ENCODE results near the gene MYO18B. TPM values are rescaled to one million over a fixed set of nuclear protein-coding genes. Genes with fewer than 3 reads are reported as not detected.
"Not testable (repeated sequence)": the region's sequence is repeated elsewhere in the genome, so short reads cannot be mapped to it uniquely, and the experiment has no call there.

The MYO18B gene, protein sequence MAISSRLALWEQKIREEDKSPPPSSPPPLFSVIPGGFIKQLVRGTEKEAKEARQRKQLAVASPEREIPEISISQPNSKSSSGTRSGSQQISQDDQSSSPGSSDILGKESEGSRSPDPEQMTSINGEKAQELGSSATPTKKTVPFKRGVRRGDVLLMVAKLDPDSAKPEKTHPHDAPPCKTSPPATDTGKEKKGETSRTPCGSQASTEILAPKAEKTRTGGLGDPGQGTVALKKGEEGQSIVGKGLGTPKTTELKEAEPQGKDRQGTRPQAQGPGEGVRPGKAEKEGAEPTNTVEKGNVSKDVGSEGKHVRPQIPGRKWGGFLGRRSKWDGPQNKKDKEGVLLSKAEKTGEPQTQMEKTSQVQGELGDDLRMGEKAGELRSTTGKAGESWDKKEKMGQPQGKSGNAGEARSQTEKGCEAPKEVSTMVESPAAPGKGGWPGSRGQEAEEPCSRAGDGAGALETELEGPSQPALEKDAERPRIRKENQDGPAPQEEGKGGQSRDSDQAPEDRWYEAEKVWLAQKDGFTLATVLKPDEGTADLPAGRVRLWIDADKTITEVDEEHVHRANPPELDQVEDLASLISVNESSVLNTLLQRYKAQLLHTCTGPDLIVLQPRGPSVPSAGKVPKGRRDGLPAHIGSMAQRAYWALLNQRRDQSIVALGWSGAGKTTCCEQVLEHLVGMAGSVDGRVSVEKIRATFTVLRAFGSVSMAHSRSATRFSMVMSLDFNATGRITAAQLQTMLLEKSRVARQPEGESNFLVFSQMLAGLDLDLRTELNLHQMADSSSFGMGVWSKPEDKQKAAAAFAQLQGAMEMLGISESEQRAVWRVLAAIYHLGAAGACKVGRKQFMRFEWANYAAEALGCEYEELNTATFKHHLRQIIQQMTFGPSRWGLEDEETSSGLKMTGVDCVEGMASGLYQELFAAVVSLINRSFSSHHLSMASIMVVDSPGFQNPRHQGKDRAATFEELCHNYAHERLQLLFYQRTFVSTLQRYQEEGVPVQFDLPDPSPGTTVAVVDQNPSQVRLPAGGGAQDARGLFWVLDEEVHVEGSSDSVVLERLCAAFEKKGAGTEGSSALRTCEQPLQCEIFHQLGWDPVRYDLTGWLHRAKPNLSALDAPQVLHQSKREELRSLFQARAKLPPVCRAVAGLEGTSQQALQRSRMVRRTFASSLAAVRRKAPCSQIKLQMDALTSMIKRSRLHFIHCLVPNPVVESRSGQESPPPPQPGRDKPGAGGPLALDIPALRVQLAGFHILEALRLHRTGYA (N-terminal part only)
- total RNA-seq = 0.17 TPM in 1 of 2 replicates, not detected in the other

DNA sequence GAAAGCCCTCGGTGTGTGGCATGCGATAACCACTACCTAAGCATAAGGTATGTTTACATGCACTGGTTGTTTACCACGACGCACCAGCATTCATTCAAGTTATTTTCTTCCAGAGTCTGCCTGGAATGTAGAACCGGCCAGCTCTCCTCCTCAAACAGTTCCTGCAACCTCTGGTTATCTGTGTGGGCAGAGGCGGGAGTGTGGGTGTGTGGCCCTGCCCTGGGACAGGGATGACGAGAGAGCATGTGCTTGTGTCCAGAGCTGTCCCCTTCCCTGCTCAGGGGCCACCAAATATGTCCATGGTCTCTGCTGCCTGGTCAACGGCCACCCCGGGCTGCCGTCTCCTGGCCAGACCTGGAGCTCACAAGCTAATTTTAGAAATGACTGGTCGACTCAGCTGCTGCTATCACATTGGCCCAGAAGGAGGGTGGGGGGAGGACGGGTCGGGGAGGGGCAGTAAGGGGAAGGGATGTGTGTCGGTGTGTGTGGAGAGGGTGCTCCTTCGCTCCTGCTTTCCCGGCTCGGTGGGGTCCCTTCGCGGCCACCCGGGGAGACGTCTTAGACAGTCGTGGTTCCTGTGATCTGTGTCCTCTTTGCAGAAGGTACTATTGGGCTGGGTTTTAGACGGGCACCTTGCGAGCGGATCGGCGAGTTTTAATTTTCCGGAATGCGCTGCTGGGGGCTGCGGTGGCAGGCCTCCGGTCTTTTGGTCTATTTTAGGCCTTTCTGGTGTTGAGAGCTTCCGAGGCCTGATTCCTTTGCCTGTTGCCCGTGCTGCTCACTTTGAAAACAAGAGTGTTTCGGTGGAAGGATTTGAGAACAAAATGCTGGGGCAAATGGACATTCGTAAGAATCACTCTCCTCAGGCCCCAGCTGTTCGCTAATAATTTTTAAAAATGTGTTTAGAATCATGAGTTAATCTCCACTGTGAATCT lies at the start of gene MYO18B:
MYO18B (plus strand) TSS at position 497 of the 935 bp plus-strand sequence. CDS start 18,905 bp downstream, outside the sequence.
- no peak for DNase-seq

DNA sequence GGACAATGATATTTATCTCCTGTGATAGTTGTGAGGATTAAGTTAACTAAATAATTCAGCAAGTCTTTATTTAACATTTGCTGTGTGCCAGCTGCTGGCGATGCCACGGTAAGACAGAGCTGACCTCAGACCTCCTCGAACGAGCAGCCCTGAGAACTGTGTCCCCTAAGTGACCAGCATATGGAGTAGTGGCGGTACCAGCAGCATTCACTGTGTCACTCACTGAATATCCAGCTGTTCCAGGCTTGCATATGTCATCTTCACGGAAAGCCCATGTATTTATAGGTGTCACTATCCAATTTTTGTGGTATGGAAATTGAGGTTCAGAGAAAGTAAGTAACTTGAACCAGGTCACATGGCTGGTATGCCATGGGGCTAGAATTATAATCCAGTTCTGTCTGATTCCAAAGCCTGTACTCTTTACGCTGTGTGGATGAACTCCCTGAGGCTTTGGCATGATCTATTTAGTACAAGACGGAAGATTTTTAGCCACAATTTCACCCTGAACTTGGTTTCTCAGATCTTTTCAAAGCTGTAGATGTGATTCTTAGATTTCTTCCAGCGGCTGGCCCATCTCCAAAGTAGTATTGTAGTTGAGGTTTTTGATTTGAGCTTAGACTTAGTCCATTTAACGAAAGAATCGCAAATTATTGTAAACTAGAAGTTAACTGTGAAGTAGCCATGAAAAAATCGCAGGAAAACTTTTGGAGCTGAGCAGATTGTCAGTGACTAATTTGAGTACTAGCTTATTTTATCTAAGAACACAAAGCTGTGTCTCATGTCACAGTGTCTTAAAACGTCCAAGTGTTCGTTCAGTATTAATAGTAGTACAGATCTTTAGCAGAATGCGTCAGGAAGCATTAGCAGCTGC lies 49.4 kb upstream of the MYO18B start:
- no peak for DNase-seq

DNA sequence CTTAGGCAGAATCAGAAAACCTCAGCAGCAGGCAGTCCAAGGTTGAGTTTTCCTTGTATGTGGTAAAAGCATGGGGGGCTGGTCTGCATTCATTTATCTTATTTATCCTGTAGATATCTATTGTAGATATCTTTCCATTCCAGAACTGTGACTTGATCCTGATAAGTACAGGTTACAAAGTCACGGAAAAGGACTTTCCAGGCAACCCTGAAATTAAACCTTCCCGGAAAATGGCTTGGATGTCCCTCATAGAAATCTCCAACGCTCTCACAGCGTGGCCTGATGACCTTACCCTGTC lies 48.8 kb upstream of the MYO18B start:
- DNase-seq = no peak

DNA sequence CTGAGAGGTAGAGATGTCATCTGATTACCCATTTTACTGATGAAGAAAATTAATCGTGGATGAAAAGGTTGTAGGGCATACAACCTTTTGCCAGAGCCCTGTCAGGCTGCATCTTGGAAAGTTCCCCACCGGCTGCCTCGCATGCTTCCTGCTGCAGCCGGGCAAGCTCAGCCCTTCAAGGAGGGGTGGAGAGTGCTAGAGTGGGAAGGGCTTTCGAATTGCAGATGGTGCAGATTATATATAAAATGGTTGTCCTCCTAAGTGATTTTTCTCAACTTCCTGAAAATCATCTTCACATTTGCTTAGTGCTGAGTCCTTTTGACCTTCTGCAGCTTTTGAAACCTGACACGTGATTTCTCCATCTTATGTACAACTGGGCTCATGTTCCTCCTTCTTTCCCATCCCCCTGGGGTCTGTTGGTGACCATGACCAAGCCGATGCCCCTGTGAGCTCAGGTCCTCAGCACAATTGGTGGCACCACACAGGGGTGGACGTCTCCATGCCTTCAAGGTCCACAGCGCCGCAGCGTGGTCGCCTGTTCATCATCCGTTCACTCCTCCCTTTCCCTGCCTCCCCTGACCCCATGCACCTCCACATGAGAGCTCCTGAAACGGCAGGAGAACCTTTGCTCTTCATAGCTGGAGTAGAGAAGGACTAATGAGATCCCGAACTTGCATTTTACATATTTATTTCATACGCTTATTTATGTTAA lies 47.6 kb upstream of the MYO18B start:
- no peak for DNase-seq

DNA sequence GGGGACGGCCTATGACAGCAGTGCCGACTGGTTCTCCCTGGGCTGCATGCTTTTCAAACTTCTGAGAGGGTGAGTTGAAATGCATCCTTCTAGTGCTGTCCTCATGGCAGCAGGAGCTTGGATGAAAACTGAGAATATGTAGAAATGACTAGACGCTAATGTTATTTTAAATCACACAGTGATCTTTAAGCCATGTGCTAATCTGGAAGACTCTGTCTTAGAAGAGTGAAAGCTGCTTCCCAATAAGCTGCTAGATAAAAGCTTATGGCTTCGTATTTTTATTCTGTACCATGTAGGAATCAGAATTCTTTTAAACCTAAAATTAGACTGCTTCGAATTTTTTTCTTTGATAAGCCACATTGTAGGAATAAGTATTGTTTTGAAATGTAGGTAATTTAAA lies 46.8 kb upstream of the MYO18B start:
- DNase-seq = no peak

DNA sequence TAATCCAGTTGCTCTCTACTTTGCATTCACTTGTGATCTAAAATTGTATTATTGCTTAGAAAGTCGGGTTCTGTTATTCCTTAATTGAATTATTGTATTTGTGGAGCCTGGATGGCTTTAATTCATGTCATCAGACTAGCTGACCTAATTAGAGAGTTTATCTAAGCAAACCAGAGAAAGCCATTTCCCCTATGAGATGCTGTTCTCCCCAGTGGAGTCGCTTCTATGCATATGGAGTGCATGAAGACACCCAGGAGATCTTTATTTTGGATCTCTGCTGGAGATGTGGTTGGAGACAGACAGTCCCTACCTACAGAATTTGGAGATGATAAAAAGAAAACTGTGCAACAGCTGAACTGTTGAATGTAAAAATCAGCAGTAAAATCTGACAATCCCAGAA lies 45.2 kb upstream of the MYO18B start:
- DNase-seq = no peak

DNA sequence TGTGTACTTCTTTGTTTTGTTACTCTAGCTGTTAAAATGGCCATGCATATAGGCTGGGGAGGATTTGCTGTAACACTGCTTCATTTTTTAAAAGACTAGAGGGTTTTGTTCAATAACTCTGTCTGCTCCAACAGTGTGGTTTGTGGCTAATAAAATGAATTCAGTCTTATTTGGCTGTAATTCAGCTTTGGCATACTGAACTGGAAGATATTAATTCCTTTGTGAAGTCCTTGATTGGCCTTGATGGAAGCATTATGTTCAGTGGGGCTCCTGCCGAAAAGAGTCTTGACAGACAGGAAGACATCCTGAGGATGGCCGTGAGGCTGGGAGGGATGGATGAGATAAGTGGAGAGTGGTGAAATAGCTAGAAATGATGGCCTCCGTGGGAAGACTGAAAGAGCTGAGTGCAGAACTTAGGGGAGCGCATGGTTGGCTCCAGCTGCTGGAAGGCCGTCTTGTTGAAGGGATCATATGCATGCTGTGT lies 44.8 kb upstream of the MYO18B start:
- DNase-seq = no peak

DNA sequence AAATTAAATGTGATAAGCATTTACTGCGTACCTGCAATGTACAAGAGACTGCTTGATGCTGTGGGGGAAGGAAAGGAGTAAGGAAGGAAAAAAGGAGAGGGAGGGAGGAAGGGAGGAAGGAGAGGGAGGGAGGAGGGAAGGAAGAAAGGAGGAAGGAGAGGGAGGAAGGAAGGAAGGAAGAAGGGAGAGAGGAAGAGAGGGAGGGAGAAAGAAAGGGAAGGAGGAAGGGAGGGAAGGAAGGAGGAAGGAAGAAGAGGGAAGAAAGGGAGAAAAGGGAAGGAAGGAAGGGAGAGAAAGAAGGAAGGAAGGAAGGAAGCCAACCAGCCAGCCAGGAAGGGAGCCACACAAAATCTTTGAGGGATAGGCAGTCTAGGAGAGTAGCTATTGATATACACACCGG lies 44.0 kb upstream of the MYO18B start:
- no peak for DNase-seq

DNA sequence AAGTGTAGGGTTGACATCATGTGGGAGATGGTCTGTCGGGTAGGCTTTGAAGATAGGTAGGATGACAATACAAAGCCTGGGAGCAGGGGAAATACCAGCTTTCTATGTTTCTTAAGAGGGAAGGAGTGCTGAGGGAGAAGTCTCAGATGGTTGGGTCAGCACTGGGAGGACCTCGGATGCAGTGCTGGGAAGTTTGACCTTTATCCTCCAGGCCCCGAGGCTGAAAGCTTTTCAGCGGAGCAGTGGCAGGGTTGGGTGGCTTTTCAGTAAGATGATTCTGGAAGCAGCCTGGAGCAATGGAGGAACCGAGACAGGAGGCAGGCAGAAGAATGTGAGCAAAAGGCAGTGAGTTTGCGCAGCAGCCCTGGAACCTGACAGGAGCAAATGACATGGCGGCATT lies 43.5 kb upstream of the MYO18B start:
- no peak for DNase-seq

DNA sequence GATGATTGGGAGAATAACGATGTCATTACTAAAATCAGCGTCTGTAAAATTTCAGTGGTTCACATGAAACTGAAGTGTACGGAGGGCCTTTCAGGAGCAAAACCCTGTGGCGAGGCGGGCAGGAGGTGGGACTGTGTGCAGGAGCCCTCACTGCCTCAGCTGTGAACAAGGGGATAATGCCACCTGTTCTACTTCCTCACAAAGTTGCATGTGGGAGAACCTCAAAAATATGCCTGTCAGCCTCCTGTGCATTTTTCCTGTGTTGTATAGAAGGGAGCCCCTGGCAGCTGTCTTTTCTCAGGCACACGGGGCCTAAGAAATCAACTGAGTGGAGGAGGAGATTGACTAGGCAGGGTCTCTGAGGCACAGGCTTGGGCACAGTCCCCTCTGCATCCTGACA lies 43.0 kb upstream of the MYO18B start:
- no peak for DNase-seq

DNA sequence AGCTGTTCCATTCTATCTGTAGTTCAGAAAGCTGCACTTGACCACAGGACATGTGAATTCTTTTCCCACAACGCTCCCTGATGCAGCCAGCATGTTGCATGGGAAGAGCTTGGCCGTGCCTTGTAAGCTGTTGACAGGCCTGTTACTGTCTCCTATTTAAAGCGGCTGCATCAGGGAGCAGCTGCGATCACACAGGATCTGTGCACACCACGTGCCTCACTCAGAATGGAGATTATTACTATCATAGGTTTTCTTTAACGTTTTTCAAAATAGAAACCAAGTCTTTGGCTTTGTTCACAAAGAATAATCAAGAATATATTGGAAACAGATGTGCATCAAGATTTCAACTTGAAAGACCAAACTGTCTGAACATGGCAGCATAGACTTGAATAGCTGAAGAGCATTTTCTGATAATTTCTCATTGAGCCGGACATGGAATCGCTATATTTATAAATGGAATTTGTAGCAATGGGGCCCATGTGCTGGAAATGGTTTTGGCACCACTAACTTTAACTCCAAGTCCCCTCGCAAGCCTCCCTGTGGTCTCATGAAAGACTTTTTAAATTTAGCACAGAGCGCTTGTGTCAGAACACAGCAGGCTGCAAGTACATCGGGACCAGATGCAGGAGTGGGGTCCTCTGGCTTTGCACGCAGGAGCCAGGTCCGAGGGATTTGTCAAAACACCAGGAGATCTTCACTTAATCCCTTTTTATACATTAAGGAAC lies 40.8 kb upstream of the MYO18B start:
- no peak for DNase-seq

DNA sequence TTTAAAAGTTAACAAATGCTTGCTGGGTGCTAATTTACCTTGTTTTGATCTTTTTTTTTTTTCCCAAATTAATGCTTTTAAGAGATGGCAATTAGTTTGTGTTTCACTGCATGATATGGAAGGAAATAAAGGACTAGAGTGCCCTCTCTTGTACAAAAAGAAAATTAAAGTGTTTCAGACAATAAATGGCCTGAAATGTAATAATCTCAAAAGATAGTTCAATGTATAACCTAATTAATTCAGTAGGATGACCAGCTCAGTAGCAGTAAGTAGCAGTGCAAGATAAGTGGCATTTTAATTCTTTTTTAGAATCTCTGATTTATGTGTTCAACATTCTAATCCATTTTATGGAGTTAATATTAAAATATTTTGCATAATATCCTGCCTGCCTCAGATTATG lies 39.9 kb upstream of the MYO18B start:
- peak; percentile 34 for DNase-seq

DNA sequence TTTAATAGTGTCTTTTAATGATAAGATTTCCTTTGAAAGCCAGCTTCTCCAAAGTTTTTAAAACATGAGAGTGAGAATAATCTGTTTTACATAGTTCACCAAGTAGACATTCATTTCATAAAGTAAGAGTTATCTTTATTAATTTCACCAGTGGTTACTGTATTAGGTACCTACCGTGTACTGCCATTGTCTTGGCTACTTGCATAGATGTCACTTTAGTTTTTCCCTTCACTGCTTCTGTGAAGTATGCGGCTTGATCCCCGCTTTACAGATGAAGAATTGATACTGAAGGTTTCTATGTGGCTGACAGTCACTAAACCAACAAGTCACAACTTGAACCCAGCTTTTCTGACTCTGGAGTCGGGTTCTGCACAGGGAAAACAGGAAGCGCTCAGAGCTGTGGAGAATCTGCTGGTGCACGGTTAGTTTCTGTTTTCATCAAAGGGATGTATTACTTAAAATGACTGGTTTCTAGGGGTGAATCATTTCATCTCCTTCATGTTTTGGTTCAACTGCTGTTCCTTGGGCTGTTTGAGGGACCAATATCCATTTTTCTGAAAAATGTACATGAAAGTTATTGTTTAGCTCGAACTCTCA lies 39.3 kb upstream of the MYO18B start:
- DNase-seq = peak; percentile 10

DNA sequence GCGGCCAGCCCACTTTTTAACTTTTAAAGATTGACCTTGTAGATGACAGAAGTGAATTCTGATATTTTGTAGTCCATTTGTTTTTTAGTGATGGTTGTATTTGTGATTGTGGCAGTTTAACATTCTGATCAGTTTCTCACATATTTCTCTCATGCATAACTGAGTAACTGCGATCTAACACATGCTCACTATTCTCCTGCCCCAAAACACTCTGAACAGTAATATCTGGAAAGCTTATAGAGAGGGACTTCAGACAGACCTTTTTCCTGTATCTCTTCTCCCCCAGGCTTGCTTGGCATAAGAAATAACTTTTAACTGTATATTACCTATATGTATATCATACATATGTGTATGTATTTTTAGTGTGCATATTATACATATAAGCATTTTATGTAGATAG lies 37.3 kb upstream of the MYO18B start:
- DNase-seq = no peak

DNA sequence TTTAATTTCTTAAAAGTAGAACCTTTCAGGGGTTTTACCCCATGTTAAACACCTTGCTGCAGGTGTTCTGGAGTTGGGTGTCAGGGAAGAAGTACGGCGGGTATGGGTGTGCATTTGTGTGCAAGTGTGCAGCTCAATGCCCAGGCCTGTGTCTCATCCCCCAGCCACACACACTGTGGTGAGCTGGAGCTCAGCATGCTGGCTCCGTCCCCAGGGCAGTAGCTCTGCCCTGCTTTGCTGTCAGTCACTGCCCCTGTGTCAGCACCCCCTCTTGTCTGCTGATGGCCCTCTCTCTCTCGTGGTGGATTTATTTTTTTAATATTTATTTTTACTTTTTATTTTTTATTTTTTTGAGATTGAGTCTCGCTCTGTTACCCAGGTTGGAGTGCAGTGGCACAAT lies 35.8 kb upstream of the MYO18B start:
- no peak for DNase-seq

DNA sequence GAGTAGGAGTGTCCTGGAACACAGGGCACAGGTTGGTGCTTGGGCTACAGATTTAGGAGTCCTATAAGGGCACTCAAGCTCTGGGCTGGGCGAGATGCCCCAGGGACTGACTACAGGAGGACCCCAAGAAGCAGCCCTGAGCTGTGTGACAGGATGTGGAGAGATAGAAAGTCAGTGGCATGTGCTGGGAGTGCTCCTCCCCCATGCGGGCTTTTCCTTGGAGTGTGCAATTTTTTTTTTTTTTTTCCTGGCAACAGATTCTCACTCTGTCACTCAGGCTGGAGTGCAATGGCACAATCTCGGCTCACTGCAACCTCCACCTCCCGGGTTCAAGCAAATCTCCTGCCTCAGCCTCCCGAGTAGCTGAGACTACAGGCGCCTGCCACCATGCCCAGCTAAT lies 33.6 kb upstream of the MYO18B start:
- DNase-seq = not testable (repeated sequence)

DNA sequence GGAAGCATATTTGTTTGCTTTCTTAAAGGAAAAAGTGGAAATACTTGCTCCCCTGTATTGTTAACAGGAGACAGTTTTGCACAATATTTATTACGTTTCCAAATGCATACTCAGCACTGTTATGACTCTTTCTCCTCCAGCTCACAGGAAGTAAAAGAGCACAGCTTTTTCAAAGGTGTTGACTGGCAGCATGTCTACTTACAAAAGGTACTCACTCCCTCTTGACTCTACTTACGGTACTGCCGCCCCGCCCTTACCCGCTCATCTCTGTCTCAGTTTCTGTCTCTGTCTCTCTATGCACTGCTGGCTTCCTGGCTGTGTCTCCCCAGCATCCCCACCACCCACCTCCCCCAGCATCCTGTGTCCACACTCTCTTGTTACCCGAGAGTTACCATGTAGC lies 32.2 kb upstream of the MYO18B start:
- DNase-seq = no peak

DNA sequence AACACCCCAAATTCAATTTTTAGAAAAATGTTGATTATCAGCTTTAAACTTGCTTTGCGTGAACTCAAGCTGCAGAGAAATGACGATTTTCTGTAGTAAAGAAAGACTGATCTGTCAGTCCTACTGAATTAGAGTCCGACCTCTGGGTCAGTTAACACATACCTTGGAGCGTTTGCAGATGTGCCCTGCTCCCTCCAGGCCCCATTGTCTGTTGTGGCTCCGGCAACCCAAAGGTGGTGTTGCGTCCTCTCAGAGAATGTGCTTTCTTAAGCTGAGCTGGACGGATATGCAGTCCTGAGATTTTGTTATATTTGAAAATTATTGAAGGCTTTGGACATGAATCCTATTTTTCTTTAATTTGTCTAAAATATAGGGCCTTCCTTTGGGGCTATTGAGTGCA lies 31.5 kb upstream of the MYO18B start:
- DNase-seq = no peak

DNA sequence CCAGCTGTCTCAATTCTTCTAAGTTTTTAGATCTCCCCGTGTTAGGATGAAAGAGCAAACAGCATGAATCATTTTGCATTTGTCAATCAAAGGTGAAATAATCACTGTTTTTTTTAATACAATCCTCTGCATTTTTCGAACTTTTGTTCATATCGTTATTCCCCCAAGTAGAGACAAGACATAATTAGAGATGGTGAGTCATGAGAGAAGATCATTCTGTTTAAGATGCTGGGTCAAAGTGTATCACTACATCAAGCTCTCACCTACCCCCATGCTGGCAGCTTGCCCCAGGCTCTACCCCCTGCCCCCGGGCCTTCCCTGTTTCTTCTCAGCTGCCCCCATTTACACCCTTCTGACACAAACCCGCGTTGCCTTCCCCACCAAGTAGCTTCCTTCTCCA lies 30.5 kb upstream of the MYO18B start:
- no peak for DNase-seq
